IMR-90 (cell line): ENCODE measurements around the gene RAB11FIP4.

Experiments
- CHD1 ChIP-seq: IDR thresholded peaks from 2 replicates; pipeline ENCODE4 v1.6.1; 2012; ENCODE audit warnings: low read depth, low read length, improper control_type of control experiment
- CTCF ChIP-seq: conservative IDR thresholded peaks from 2 replicates; pipeline ENCODE4 v1.5.1; 2012; ENCODE audit warnings: mild to moderate bottlenecking, low read depth, low read length, improper control_type of control experiment

- TF ChIP-seq CTCF, result no peak
- TF ChIP-seq CHD1, result no peak
Observed at GRCh38 chr17:31512104-31512740, 120.7 kb downstream of the RAB11FIP4 start.
